CD8-positive, alpha-beta memory T cell (primary cell): ENCODE measurements around the gene GPR153. TPM values are rescaled to one million over a fixed set of nuclear protein-coding genes. Genes with fewer than 3 reads are reported as not detected.

Experiments
- CTCF ChIA-PET: fragments of 350-600 bp; sonication (Branson Sonifier 250); formaldehyde crosslinking; loops from one replicate; lab custom pipeline; 2021; ENCODE audit warnings: antibody characterized with exemption; lab: Charles Lee
- POLR2A ChIA-PET: fragments of 350-600 bp; sonication (Branson Sonifier 250); formaldehyde crosslinking; loops from one replicate; lab custom pipeline; 2021; ENCODE audit warnings: antibody characterized with exemption; lab: Charles Lee
- DNase-seq, 5 donors: peaks; one replicate each; pipeline versions ENCODE4 v3.0.0 to v3.0.0-alpha.2; 2020 to 2022; ENCODE audit warnings: mixed read lengths in 1 of 5
- H3K27ac ChIP-seq: one replicate; pipeline ENCODE4 v1.7.0; 2013; ENCODE audit warnings: low read depth, mild to moderate bottlenecking, low read length, moderate library complexity
- H3K27me3 ChIP-seq: 2 replicates; pipeline ENCODE4 v1.7.0; 2013; ENCODE audit warnings: low read length, mild to moderate bottlenecking; ENCODE audit not compliant: insufficient read depth, poor library complexity, severe bottlenecking
- H3K36me3 ChIP-seq: 2 replicates; pipeline ENCODE4 v1.7.0; 2013; ENCODE audit warnings: mild to moderate bottlenecking, low read length, moderate library complexity; ENCODE audit not compliant: insufficient read depth
- H3K4me1 ChIP-seq: 2 replicates; pipeline ENCODE4 v1.7.0; 2013; ENCODE audit warnings: mild to moderate bottlenecking, low read length, moderate library complexity; ENCODE audit not compliant: insufficient read depth
- H3K4me3 ChIP-seq: 2 replicates; pipeline ENCODE4 v1.7.0; 2013; ENCODE audit warnings: mild to moderate bottlenecking, low read length
- H3K9me3 ChIP-seq: 2 replicates; pipeline ENCODE4 v1.7.0; 2013; ENCODE audit warnings: mild to moderate bottlenecking, low read length
- H3K27ac Mint-ChIP-seq, 8 donors: one replicate each; pipeline ENCODE4 v1.8.0; 2020 to 2021; ENCODE audit warnings: mixed read lengths in 8 of 8, mild to moderate bottlenecking in 6 of 8, inconsistent platforms in 3 of 8, moderate library complexity in 3 of 8
- H3K27me3 Mint-ChIP-seq, 2 donors: one replicate each; pipeline ENCODE4 v1.8.0; 2020 to 2021; ENCODE audit warnings: mixed read lengths in 2 of 2, mild to moderate bottlenecking in 1 of 2, moderate library complexity in 1 of 2
- H3K36me3 Mint-ChIP-seq, 3 donors: one replicate each; pipeline ENCODE4 v1.8.0; 2020 to 2021; ENCODE audit warnings: mixed read lengths in 3 of 3, inconsistent platforms in 1 of 3, mild to moderate bottlenecking in 1 of 3
- H3K4me1 Mint-ChIP-seq, 3 donors: one replicate each; pipeline ENCODE4 v1.8.0; 2020 to 2021; ENCODE audit warnings: mixed read lengths in 3 of 3, inconsistent platforms in 1 of 3, mild to moderate bottlenecking in 1 of 3
- H3K4me3 Mint-ChIP-seq, 7 donors: one replicate each; pipeline ENCODE4 v1.8.0; 2020 to 2021; ENCODE audit warnings: mixed read lengths in 7 of 7, mild to moderate bottlenecking in 6 of 7, moderate library complexity in 4 of 7, inconsistent platforms in 2 of 7
- H3K9me3 Mint-ChIP-seq, 5 donors: one replicate each; pipeline ENCODE4 v1.8.0; 2020 to 2022; ENCODE audit warnings: mixed read lengths in 5 of 5, mild to moderate bottlenecking in 3 of 5, moderate library complexity in 2 of 5, inconsistent platforms in 1 of 5
- polyA plus RNA-seq: library from polyadenylated mRNA; unstranded; fragments of 300-500 nt; fragmentation: Illumina TruSeq; gene quantifications from one replicate; pipeline ENCODE4 v1.2.3, GENCODE V29; 2021
- total RNA-seq, 2 experiments: library from RNA; stranded (reverse); gene quantifications; one replicate each; pipeline ENCODE4 v1.2.3, GENCODE V29; 2021

Gene GPR153
- total and polyA plus RNA-seq, 3 experiments from 2014 or later = 0.39 to 0.66 (median 0.50) TPM

DNA sequence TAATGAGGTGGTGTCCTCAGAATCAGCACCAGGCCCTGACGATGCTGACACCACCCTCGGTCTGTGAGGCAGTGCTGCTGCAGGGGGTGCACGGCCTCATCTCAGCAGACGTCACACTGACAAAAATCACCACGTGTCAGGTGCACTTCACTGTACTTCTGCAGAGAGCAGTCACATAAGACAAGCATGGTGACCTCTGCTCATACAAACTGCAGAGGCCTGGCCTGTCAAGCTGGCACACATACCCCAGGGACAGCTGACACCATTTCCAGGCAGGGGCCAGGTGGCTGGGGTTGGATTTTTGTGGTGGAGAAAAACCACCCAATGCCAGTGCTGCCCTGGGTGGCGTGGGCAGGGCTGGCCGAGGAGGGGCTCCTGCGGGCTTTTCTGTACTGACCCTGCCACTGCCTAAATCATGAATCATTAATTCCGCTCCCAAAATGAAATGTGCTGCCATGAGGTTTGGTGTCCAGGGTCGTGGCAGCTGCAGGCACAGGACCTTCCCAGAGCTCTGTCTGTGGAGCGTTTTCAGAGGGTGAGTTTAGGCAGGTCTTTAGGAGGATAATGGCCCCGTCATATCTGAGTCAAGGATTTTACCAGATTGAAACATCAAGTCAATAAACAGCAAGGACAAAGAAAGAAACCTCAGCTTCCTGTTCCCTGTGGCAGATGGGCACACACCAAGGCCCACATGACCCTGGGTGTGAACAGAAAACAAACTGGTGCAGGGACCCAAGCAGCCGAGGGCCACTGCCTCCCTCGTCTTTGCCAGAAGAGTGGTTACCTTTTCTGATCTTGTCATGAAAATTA, 33.4 kb upstream of the GPR153 start:
- Mint-ChIP-seq H3K27me3 (no peaks in the 10 kb centered on the region), H3K36me3 (peaks cover 3 to 13% (median 4%) of the 10 kb centered on the region in 3 donors), H3K27ac (peak overlapping the region in 7 of 8 donors; percentile 19 to 95 (median 83)), H3K4me1 (peaks cover 7 to 14% (median 12%) of the 10 kb centered on the region in 3 donors), H3K4me3 (peak overlapping the region in 5 of 7 donors; percentile 2 to 70 (median 32)), H3K9me3 (no peaks in the 10 kb centered on the region)
- CTCF ChIA-PET = no interaction called here
- no peaks in the 10 kb centered on the region for H3K9me3 ChIP-seq
- no peaks in the 10 kb centered on the region for H3K36me3 ChIP-seq
- DNase-seq = peak in 1 of 5 donors; percentile 15
- H3K27ac ChIP-seq = no peak overlapping the region
- no peaks in the 10 kb centered on the region for H3K27me3 ChIP-seq
- H3K4me1 ChIP-seq = no peaks in the 10 kb centered on the region
- POLR2A ChIA-PET = no interaction called here
- no peak overlapping the region for H3K4me3 ChIP-seq

DNA sequence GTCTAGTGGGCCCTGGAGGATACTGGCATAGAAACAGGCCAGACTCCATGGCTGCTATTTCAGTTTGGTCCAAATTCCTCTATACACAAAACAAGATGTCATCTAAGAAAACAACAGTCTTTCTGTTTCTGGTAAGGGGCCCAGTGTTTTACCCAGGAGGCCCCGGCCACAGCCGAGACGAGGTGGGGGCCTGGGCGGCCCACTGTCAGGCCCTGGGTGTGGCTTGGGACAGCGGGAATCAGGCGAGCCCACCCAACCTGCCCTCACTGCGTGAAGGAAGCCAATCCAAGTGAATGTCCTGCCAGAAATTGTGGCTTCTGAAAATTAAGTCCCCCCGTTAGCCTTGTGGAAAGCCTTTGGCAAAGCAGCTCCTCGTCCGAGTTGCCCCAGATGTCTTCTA, 31.2 kb upstream of the GPR153 start:
- Histone ChIP-seq H3K4me1 (no peaks in the 10 kb centered on the region), H3K36me3 (no peaks in the 10 kb centered on the region), H3K27me3 (no peaks in the 10 kb centered on the region), H3K9me3 (no peaks in the 10 kb centered on the region), H3K27ac (no peak overlapping the region), H3K4me3 (no peak overlapping the region)
- DNase-seq = no peak
- ChIA-PET CTCF (no interaction called here), POLR2A (no interaction called here)
- H3K27ac Mint-ChIP-seq = peak overlapping the region in 2 of 8 donors; percentile 27 to 44
- H3K4me1 Mint-ChIP-seq = peaks cover 7 to 14% (median 12%) of the 10 kb centered on the region in 3 donors
- no peaks in the 10 kb centered on the region for H3K27me3 Mint-ChIP-seq
- peaks cover 3 to 13% (median 4%) of the 10 kb centered on the region in 3 donors for H3K36me3 Mint-ChIP-seq
- H3K9me3 Mint-ChIP-seq = no peaks in the 10 kb centered on the region
- H3K4me3 Mint-ChIP-seq = no peak overlapping the region

GRCh38 chr1:6288665-6289064, 27.8 kb upstream of the GPR153 start:
- DNase-seq = no peak
- Mint-ChIP-seq H3K4me1 (no peaks in the 10 kb centered on the region), H3K4me3 (peak overlapping the region in 1 of 7 donors; percentile 9), H3K9me3 (no peaks in the 10 kb centered on the region), H3K36me3 (peaks cover 0 to 7% (median 2%) of the 10 kb centered on the region in 3 donors), H3K27ac (peak overlapping the region in 1 of 8 donors; percentile 77), H3K27me3 (no peaks in the 10 kb centered on the region)
- no peaks in the 10 kb centered on the region for H3K27me3 ChIP-seq
- no peaks in the 10 kb centered on the region for H3K36me3 ChIP-seq
- ChIA-PET POLR2A (no interaction called here), CTCF (no interaction called here)
- H3K9me3 ChIP-seq = no peaks in the 10 kb centered on the region
- H3K27ac ChIP-seq = no peak overlapping the region
- no peaks in the 10 kb centered on the region for H3K4me1 ChIP-seq
- H3K4me3 ChIP-seq = no peak overlapping the region

GRCh38 chr1:6288026-6288425, 27.1 kb upstream of the GPR153 start:
- Mint-ChIP-seq H3K36me3 (peaks cover 0 to 2% (median under 1%) of the 10 kb centered on the region in 3 donors), H3K9me3 (no peaks in the 10 kb centered on the region), H3K4me3 (no peak overlapping the region), H3K27me3 (no peaks in the 10 kb centered on the region), H3K27ac (no peak overlapping the region), H3K4me1 (no peaks in the 10 kb centered on the region)
- no peak overlapping the region for H3K27ac ChIP-seq
- CTCF ChIA-PET = no interaction called here
- H3K36me3 ChIP-seq = no peaks in the 10 kb centered on the region
- H3K4me3 ChIP-seq = no peak overlapping the region
- POLR2A ChIA-PET = no interaction called here
- H3K27me3 ChIP-seq = no peaks in the 10 kb centered on the region
- H3K9me3 ChIP-seq = no peaks in the 10 kb centered on the region
- H3K4me1 ChIP-seq = no peaks in the 10 kb centered on the region
- DNase-seq = no peak

- Mint-ChIP-seq H3K4me3 (no peak overlapping the region), H3K27me3 (no peaks in the 10 kb centered on the region), H3K36me3 (peaks cover 0 to 2% (median 0%) of the 10 kb centered on the region in 3 donors), H3K9me3 (no peaks in the 10 kb centered on the region), H3K4me1 (no peaks in the 10 kb centered on the region), H3K27ac (peak overlapping the region in 1 of 8 donors; percentile 19)
- H3K36me3 ChIP-seq = no peaks in the 10 kb centered on the region
- no peaks in the 10 kb centered on the region for H3K4me1 ChIP-seq
- no peak overlapping the region for H3K4me3 ChIP-seq
- POLR2A ChIA-PET = no interaction called here
- H3K27me3 ChIP-seq = no peaks in the 10 kb centered on the region
- no peak overlapping the region for H3K27ac ChIP-seq
- CTCF ChIA-PET = interaction anchor here (1.1 kb wide), 1 partner anchor 179 kb away, joined by 3 read pairs; no protein-coding TSS in a partner anchor
- no peak for DNase-seq
- H3K9me3 ChIP-seq = no peaks in the 10 kb centered on the region
These were observed 26.6 kb upstream of the GPR153 start for GRCh38 chr1:6287431-6287886.

DNA sequence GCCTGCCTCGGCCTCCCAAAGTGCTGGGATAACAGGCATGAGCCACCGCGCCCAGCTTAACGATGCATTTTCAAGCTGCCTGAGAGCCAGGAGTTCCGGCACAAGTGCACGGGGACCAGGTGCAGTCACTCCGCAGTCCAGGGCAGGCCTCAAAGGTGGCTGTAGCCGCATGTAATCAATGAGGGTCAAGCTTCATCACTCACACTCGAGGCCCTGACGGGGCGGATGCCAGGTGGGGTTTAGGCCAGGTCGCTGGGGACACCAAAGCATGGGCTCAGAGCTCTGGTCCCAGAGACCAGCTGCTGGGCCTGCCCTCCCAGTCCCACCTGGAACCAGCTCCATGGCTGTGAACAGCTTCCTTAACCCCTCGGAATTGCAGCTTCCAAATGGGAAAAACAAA, 26.1 kb upstream of the GPR153 start:
- no peaks in the 10 kb centered on the region for H3K27me3 ChIP-seq
- H3K4me3 ChIP-seq = no peak overlapping the region
- H3K4me1 ChIP-seq = no peaks in the 10 kb centered on the region
- H3K9me3 ChIP-seq = no peaks in the 10 kb centered on the region
- Mint-ChIP-seq H3K4me1 (no peaks in the 10 kb centered on the region), H3K9me3 (no peaks in the 10 kb centered on the region), H3K36me3 (peaks cover 0 to 2% (median 0%) of the 10 kb centered on the region in 3 donors), H3K4me3 (no peak overlapping the region), H3K27ac (no peak overlapping the region), H3K27me3 (no peaks in the 10 kb centered on the region)
- H3K36me3 ChIP-seq = no peaks in the 10 kb centered on the region
- no peak for DNase-seq
- no peak overlapping the region for H3K27ac ChIP-seq
- ChIA-PET CTCF (interaction anchor here (1.1 kb wide), 1 partner anchor 178 kb away, joined by 3 read pairs; no protein-coding TSS in a partner anchor), POLR2A (no interaction called here)

- POLR2A ChIA-PET = no interaction called here
- Histone ChIP-seq H3K36me3 (no peaks in the 10 kb centered on the region), H3K4me1 (no peaks in the 10 kb centered on the region), H3K27ac (no peak overlapping the region), H3K27me3 (no peaks in the 10 kb centered on the region), H3K4me3 (no peak overlapping the region), H3K9me3 (no peaks in the 10 kb centered on the region)
- CTCF ChIA-PET = interaction anchor here (1.1 kb wide), 1 partner anchor 178 kb away, joined by 3 read pairs; no protein-coding TSS in a partner anchor
- H3K27me3 Mint-ChIP-seq = no peaks in the 10 kb centered on the region
- H3K27ac Mint-ChIP-seq = no peak overlapping the region
- no peak for DNase-seq
- no peak overlapping the region for H3K4me3 Mint-ChIP-seq
- no peaks in the 10 kb centered on the region for H3K4me1 Mint-ChIP-seq
- no peaks in the 10 kb centered on the region for H3K36me3 Mint-ChIP-seq
- no peaks in the 10 kb centered on the region for H3K9me3 Mint-ChIP-seq
These were observed 25.4 kb upstream of the GPR153 start for GRCh38 chr1:6286266-6286665.

DNA sequence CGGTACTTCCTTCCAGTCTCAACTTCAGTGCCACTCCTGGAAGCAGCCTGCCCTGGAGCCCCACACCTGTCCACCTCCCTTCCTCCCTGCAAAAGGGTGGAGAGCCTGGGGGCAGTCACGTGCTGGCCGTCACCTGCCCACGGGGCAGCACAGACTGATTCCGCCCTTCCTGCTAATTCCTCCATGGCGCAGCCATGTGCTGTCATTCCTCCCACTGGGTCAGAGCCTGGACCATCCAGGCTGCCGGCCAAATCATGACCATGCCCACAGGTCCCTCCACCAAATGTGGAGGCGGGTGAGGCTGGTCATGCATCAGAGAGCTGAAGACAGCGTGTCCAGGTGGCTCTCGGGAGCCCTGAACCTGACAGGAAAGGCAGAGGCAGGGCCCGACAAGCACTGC, 24.4 kb upstream of the GPR153 start:
- H3K4me1 Mint-ChIP-seq = no peaks in the 10 kb centered on the region
- POLR2A ChIA-PET = no interaction called here
- no peak overlapping the region for H3K27ac Mint-ChIP-seq

More for the DNA sequence above, 24.4 kb upstream of the GPR153 start:
- Mint-ChIP-seq H3K36me3 (no peaks in the 10 kb centered on the region), H3K4me3 (no peak overlapping the region), H3K9me3 (no peaks in the 10 kb centered on the region), H3K27me3 (no peaks in the 10 kb centered on the region)
- no peaks in the 10 kb centered on the region for H3K27me3 ChIP-seq
- CTCF ChIA-PET = interaction anchor here (1.0 kb wide), 1 partner anchor 153 kb away, joined by 3 read pairs; no protein-coding TSS in a partner anchor
- H3K27ac ChIP-seq = no peak overlapping the region
- no peaks in the 10 kb centered on the region for H3K9me3 ChIP-seq
- no peak for DNase-seq
- no peak overlapping the region for H3K4me3 ChIP-seq
- no peaks in the 10 kb centered on the region for H3K36me3 ChIP-seq
- no peaks in the 10 kb centered on the region for H3K4me1 ChIP-seq
